Measurements from ENCODE around the gene BSN.

Gene BSN

GRCh38 chr3:49601358-49602048, 47.2 kb downstream of the BSN start:
- no peak for DNase-seq (ENCODE audit: low read depth in 2 of 2)

- no peak for DNase-seq (ENCODE audit: low read depth in 2 of 2)
Measured at GRCh38 chr3:49602049-49602554, 47.8 kb downstream of the BSN start.

GRCh38 chr3:49602877-49603411, 48.7 kb downstream of the BSN start:
- peak; percentile 17 to 21 for DNase-seq (ENCODE audit: low read depth in 2 of 2)

GRCh38 chr3:49606427-49606826, 52.1 kb downstream of the BSN start:
- DNase-seq (ENCODE audit: low read depth in 2 of 2) = no peak

GRCh38 chr3:49607105-49607591, 52.9 kb downstream of the BSN start:
- no peak for DNase-seq (ENCODE audit: low read depth in 2 of 2)

- DNase-seq (ENCODE audit: low read depth in 2 of 2) = no peak
Measured at GRCh38 chr3:49607796-49608195, 53.5 kb downstream of the BSN start.

- no peak for DNase-seq (ENCODE audit: low read depth in 2 of 2)
Measured at GRCh38 chr3:49609314-49609713, 55.0 kb downstream of the BSN start.

GRCh38 chr3:49609815-49610214, 55.5 kb downstream of the BSN start:
- DNase-seq (ENCODE audit: low read depth in 2 of 2) = no peak

- no peak for DNase-seq (ENCODE audit: low read depth in 2 of 2)
Measured at GRCh38 chr3:49610666-49611280, 56.5 kb downstream of the BSN start.

- no peak for DNase-seq (ENCODE audit: low read depth in 2 of 2)
Measured at GRCh38 chr3:49611291-49611690, 57.0 kb downstream of the BSN start.

GRCh38 chr3:49611719-49612118, 57.4 kb downstream of the BSN start:
- DNase-seq (ENCODE audit: low read depth in 2 of 2) = no peak

- DNase-seq (ENCODE audit: low read depth in 2 of 2) = no peak
Measured at GRCh38 chr3:49614936-49615335, 60.7 kb downstream of the BSN start.

- no peak for DNase-seq (ENCODE audit: low read depth in 2 of 2)
Measured at GRCh38 chr3:49616061-49616460, 61.8 kb downstream of the BSN start.

- DNase-seq (ENCODE audit: low read depth in 2 of 2) = no peak
Measured at GRCh38 chr3:49616491-49616941, 62.2 kb downstream of the BSN start.

- no peak for DNase-seq (ENCODE audit: low read depth in 2 of 2)
Measured at GRCh38 chr3:49617390-49618013, 63.2 kb downstream of the BSN start.

GRCh38 chr3:49618412-49618811, 64.1 kb downstream of the BSN start:
- no peak for DNase-seq (ENCODE audit: low read depth in 2 of 2)

- no peak for DNase-seq (ENCODE audit: low read depth in 2 of 2)
Measured at GRCh38 chr3:49619649-49620048, 65.4 kb downstream of the BSN start.

- DNase-seq (ENCODE audit: low read depth in 2 of 2) = no peak
Measured at GRCh38 chr3:49620728-49621127, 66.5 kb downstream of the BSN start.

- DNase-seq (ENCODE audit: low read depth in 2 of 2) = no peak
Measured at GRCh38 chr3:49623071-49623470, 68.8 kb downstream of the BSN start.

GRCh38 chr3:49625071-49625470, 70.8 kb downstream of the BSN start:
- DNase-seq (ENCODE audit: low read depth in 2 of 2) = no peak

GRCh38 chr3:49626101-49626581, 71.9 kb downstream of the BSN start:
- no peak for DNase-seq (ENCODE audit: low read depth in 2 of 2)

- no peak for DNase-seq (ENCODE audit: low read depth in 2 of 2)
Measured at GRCh38 chr3:49626796-49627195, 72.5 kb downstream of the BSN start.
